Naive B cell (primary cell): ENCODE results near the gene C19orf38. TPM values are rescaled to one million over a fixed set of nuclear protein-coding genes. Genes with fewer than 3 reads are reported as not detected.
"Not testable (repeated sequence)": the region's sequence is repeated elsewhere in the genome, so short reads cannot be mapped to it uniquely, and the experiment has no call there.

Experiments
- ATAC-seq, 2 donors: fragments of 150-1000 bp; cut with Tn5 transposase; 2 replicates each; pipeline ENCODE4 v1.10.0; 2021; ENCODE audit warnings: low read depth in 2 of 2, mild to moderate bottlenecking in 2 of 2, moderate library complexity in 2 of 2
- DNase-seq: peaks from one replicate; pipeline ENCODE4 v3.0.0; 2022
- H3K27ac Mint-ChIP-seq, 6 donors: one replicate each; pipeline ENCODE4 v1.8.0; 2020 to 2022; ENCODE audit warnings: mild to moderate bottlenecking in 6 of 6, mixed read lengths in 6 of 6, moderate library complexity in 5 of 6, inconsistent platforms in 2 of 6
- H3K27me3 Mint-ChIP-seq, 3 donors: one replicate each; pipeline ENCODE4 v1.8.0; 2021 to 2022; ENCODE audit warnings: mixed read lengths in 3 of 3, mild to moderate bottlenecking in 1 of 3
- H3K36me3 Mint-ChIP-seq, 2 donors: one replicate each; pipeline ENCODE4 v1.8.0; 2020 to 2022; ENCODE audit warnings: mixed read lengths in 2 of 2, inconsistent platforms in 1 of 2, mild to moderate bottlenecking in 1 of 2
- H3K4me1 Mint-ChIP-seq, 3 donors: one replicate each; pipeline ENCODE4 v1.8.0; 2020 to 2022; ENCODE audit warnings: mixed read lengths in 3 of 3, inconsistent platforms in 1 of 3, mild to moderate bottlenecking in 1 of 3, moderate library complexity in 1 of 3
- H3K4me3 Mint-ChIP-seq, 8 donors: one replicate each; pipeline ENCODE4 v1.8.0; 2020 to 2022; ENCODE audit warnings: mild to moderate bottlenecking in 8 of 8, mixed read lengths in 8 of 8, moderate library complexity in 8 of 8, inconsistent platforms in 2 of 8
- H3K9me3 Mint-ChIP-seq, 7 donors: one replicate each; pipeline ENCODE4 v1.8.0; 2020 to 2022; ENCODE audit warnings: mixed read lengths in 7 of 7, mild to moderate bottlenecking in 5 of 7, inconsistent platforms in 2 of 7, moderate library complexity in 1 of 7
- polyA plus RNA-seq, 6 donors: library from polyadenylated mRNA; unstranded; fragments of 300-500 nt; fragmentation: Illumina TruSeq; gene quantifications; one replicate each; pipeline ENCODE4 v1.2.3, GENCODE V29; 2021; ENCODE audit warnings: low read depth in 6 of 6

Gene C19orf38
- polyA plus RNA-seq, 6 donors from 2014 or later: 1.5 to 5.3 (median 1.9) TPM

GRCh38 chr19:10864538-10864899, 16.3 kb downstream of the C19orf38 start:
- ATAC-seq: peak; percentile 44 to 56
- no peaks in the 10 kb centered on the region for H3K36me3 Mint-ChIP-seq
- peak overlapping the region in 4 of 6 donors; percentile 1 to 89 (median 44) for H3K27ac Mint-ChIP-seq
- no peaks in the 10 kb centered on the region for H3K27me3 Mint-ChIP-seq
- peak overlapping the region in 6 of 8 donors; percentile 0 to 84 (median 46) for H3K4me3 Mint-ChIP-seq
- H3K9me3 Mint-ChIP-seq: no peaks in the 10 kb centered on the region
- peaks cover 24 to 44% (median 33%) of the 10 kb centered on the region in 3 donors for H3K4me1 Mint-ChIP-seq
- peak; percentile 67 for DNase-seq

DNA sequence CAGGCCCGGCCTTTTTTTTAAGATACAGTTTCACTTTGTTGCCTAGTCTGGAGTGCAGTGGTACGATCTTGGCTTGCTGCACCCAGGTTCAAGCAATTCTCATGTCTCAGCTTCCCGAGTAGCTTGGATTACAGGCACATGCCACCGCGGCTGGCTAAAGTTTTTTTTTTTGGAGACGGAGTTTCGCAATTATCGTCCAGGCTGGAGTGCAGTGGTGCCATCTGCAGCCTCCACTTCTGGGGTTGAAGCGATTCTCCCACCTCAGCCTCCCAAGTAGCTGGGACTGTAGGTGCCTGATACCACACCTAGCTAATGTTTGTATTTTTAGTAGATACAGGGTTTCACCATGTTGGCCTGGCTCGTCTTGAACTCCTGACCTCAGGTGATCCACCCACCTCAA, 18.3 kb downstream of the C19orf38 start:
- H3K27ac Mint-ChIP-seq: peak overlapping the region in 1 of 6 donors; percentile 65
- no peaks in the 10 kb centered on the region for H3K9me3 Mint-ChIP-seq
- no peaks in the 10 kb centered on the region for H3K36me3 Mint-ChIP-seq
- ATAC-seq (no peak), DNase-seq (no peak)
- H3K4me1 Mint-ChIP-seq: peaks cover 32 to 53% (median 45%) of the 10 kb centered on the region in 3 donors
- H3K27me3 Mint-ChIP-seq: no peaks in the 10 kb centered on the region
- H3K4me3 Mint-ChIP-seq: peak overlapping the region in 1 of 8 donors; percentile 19

DNA sequence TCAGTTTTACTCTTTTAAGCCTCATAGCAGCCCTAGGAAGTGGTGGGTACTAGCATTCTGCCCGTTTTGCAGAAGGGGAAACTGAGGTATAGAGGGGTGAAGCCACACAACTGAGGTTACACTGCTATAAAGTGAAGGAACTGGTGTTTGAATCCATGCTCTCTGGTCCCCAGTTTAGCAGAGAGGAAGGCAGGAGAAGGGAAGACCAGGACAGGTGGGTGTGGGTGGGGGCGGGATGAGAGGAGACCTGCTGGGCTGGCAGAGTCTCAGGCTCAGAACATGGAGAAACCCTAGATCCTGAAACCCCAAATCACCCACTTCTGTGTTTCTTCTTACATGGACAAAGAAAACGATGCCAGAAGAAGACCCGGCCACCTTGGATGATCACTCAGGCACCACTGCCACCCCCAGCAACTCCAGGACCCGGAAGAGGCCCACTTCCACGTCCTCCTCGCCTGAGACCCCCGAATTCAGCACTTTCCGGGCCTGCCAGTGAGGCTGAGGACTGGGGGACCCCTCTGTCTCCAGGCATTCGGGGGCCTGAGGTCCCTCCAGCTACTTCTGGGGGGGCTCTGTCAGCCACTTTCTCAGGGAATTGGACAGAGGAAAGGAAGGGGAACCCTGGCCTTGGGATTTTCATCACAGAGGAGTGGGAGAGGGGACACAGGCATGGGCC, 20.8 kb downstream of the C19orf38 start:
- DNase-seq (no peak), ATAC-seq (no peak)
- no peaks in the 10 kb centered on the region for H3K9me3 Mint-ChIP-seq
- no peaks in the 10 kb centered on the region for H3K27me3 Mint-ChIP-seq
- peak overlapping the region in 6 of 8 donors; percentile 3 to 91 (median 76) for H3K4me3 Mint-ChIP-seq
- H3K36me3 Mint-ChIP-seq: no peaks in the 10 kb centered on the region
- peaks cover 38 to 57% (median 51%) of the 10 kb centered on the region in 3 donors for H3K4me1 Mint-ChIP-seq
- H3K27ac Mint-ChIP-seq: peak overlapping the region in 3 of 6 donors; percentile 25 to 91 (median 38)

GRCh38 chr19:10869872-10870311, 21.7 kb downstream of the C19orf38 start:
- peak overlapping the region in 3 of 6 donors; percentile 15 to 81 (median 78) for H3K27ac Mint-ChIP-seq
- not testable (repeated sequence) for ATAC-seq, DNase-seq, H3K36me3 Mint-ChIP-seq, H3K9me3 Mint-ChIP-seq, H3K27me3 Mint-ChIP-seq
- peak overlapping the region; percentile 24 to 92 (median 84) for H3K4me3 Mint-ChIP-seq
- H3K4me1 Mint-ChIP-seq: peaks cover 31 to 50% (median 44%) of the 10 kb centered on the region in 3 donors

GRCh38 chr19:10870501-10870954, 22.3 kb downstream of the C19orf38 start:
- Mint-ChIP-seq H3K27ac (peak overlapping the region; percentile 32 to 95 (median 86)), H3K27me3 (no peaks in the 10 kb centered on the region), H3K9me3 (no peaks in the 10 kb centered on the region), H3K4me1 (peaks cover 31 to 50% (median 44%) of the 10 kb centered on the region in 3 donors), H3K36me3 (no peaks in the 10 kb centered on the region), H3K4me3 (peak overlapping the region; percentile 78 to 92 (median 88))
- ATAC-seq: no peak
- no peak for DNase-seq

DNA sequence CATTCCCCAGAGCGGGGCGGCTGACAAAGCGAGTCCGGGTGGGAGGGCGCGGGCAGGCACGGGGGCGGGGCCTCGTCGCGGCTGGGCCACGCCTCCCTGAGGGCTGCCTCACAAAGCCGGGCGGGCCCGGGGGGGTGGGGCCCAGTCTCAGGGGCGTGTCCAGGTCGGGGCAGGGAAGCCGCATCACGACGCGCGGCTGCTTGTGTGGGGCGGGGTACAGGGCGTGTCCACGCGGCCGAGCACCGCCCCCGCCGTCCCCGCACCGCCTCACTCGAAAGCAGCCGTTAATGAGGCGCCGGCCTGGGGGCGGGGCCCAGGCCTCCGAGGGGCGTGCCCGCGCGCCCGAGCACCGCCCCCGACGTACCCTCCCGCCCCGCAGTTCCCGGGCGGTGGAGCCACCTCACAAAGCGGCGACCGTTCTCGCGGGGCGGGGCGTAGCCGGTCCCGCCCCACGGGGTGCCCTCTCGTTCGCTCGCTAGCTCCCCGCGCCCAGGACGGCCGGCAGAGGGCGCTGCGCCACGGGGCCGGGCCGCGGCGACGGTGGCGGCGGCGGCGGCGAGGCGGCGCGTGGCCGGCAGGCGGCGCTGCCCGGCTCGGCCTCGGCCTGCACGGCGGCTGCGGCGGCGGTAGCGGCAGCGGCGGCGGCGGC, 22.9 kb downstream of the C19orf38 start, which contains the start of gene CARM1:
TSS of gene CARM1 (plus strand) at position 599 of the 649 bp plus-strand sequence. CDS start 150 bp downstream, outside the sequence.
- Mint-ChIP-seq H3K36me3 (no peaks in the 10 kb centered on the region), H3K9me3 (no peaks in the 10 kb centered on the region), H3K27ac (peak within 1 kb of the TSS; percentile 32 to 95 (median 86)), H3K27me3 (no peaks in the 10 kb centered on the region), H3K4me1 (peaks cover 31 to 50% (median 44%) of the 10 kb centered on the region in 3 donors), H3K4me3 (peak within 1 kb of the TSS; percentile 78 to 94 (median 90))
- ATAC-seq: peak; percentile 78 to 81
- peak; percentile 99 for DNase-seq

- ATAC-seq (no peak), DNase-seq (peak; percentile 29)
- Mint-ChIP-seq H3K36me3 (no peaks in the 10 kb centered on the region), H3K4me3 (peak overlapping the region; percentile 72 to 94 (median 83)), H3K27ac (peak overlapping the region in 3 of 6 donors; percentile 58 to 83 (median 75)), H3K9me3 (no peaks in the 10 kb centered on the region), H3K27me3 (no peaks in the 10 kb centered on the region), H3K4me1 (peaks cover 33 to 52% (median 50%) of the 10 kb centered on the region in 3 donors)
Observed at GRCh38 chr19:10871711-10872545, 23.7 kb downstream of the C19orf38 start.

DNA sequence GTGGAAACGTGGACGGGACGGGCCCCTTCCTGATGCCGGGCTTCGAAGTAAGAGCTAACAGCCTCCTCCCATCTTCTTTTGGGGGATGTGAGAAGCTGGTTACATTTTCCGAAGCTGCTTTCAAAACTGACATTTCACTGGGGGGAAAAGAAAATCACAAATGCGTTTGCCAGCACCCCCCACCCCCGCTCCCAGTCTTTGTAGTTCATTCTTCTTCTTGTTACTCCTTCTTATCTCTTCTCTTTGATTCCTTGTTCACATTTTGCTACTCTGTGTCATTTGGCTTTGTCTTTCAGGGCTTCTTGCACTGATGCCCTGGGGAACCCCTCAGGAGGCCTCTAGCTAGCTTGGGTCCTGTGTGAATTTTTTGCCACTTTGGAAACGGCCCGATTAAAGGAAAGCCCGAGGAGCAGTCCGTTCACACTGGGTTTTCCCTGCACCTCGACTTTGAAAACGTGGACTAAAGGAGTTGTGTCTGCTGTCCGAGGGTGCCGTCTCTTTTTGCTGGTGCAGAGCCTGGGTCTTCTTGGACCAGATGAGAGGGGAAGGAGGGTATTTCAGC, 24.4 kb downstream of the C19orf38 start:
- ATAC-seq: no peak
- peak overlapping the region; percentile 72 to 94 (median 83) for H3K4me3 Mint-ChIP-seq
- no peaks in the 10 kb centered on the region for H3K36me3 Mint-ChIP-seq
- H3K27me3 Mint-ChIP-seq: no peaks in the 10 kb centered on the region
- peak overlapping the region in 4 of 6 donors; percentile 31 to 75 (median 61) for H3K27ac Mint-ChIP-seq
- no peaks in the 10 kb centered on the region for H3K9me3 Mint-ChIP-seq
- H3K4me1 Mint-ChIP-seq: peaks cover 35 to 52% (median 43%) of the 10 kb centered on the region in 3 donors
- no peak for DNase-seq

DNA sequence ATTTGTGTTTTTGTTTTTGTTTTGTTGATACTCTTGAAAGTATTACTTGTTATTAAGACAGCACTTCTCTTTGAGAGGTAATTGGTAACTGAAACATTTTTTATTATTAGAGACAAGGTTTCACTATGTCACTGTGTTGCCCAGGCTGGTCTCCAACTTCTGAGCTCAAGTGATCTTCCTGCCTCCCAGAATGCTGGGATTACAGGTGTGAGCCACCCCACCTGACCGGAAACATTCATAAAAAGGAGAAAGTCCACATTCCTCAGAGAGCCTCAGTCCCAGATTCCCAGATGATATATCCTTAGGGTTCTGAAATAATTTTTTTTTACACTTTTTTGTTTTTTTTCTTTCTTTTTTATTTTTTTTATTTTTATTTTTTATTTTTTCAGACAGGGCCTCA, 25.8 kb downstream of the C19orf38 start:
- Mint-ChIP-seq H3K4me1 (peaks cover 29 to 46% (median 43%) of the 10 kb centered on the region in 3 donors), H3K27me3 (no peaks in the 10 kb centered on the region), H3K9me3 (no peaks in the 10 kb centered on the region), H3K27ac (no peak overlapping the region), H3K36me3 (no peaks in the 10 kb centered on the region), H3K4me3 (peak overlapping the region in 4 of 8 donors; percentile 31 to 84 (median 60))
- ATAC-seq: no peak
- no peak for DNase-seq

DNA sequence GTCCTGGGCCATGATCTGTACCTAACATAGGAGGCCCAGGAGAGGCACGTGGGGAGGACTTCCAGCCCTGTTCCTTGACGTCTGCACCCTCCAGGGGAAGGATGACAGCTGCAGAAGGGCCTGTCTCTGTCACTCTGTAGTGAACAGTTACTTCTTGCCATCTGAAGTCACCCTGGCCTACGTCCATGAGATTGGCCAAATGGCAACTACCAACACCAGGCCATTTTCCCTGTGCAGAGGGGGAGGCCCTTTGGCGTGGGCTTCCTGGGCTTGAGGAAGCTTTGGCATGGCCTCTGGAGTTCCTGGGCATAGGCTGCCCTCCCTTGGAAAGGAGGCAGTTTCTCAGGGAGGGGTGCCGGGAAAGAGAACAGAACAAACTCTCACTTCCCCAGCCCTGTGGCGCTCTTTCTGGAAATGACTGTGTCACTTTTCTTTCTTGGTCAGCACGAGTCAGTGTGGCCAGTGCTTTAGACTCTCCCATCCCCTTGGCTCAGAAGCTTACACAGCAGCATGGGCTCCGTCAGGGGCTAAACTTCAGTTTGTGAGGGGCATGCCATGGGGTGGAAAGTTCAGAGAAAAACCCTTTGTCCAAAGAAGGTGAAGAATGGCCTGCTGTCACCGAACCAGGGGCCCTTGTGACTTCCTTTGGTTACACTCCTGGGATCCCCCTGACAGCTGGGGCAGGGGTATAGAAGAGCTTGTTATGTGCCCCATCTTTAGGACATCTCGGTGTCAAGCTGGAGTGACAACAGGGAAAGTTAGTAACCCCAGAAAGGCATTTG, 28.4 kb downstream of the C19orf38 start:
- Mint-ChIP-seq H3K4me1 (peaks cover 28 to 35% (median 35%) of the 10 kb centered on the region in 3 donors), H3K36me3 (no peaks in the 10 kb centered on the region), H3K4me3 (no peak overlapping the region), H3K9me3 (no peaks in the 10 kb centered on the region), H3K27ac (peak overlapping the region in 1 of 6 donors; percentile 51), H3K27me3 (no peaks in the 10 kb centered on the region)
- no peak for DNase-seq
- ATAC-seq: peak in 1 of 2 donors; percentile 39

- not testable (repeated sequence) for DNase-seq, H3K36me3 Mint-ChIP-seq, H3K27me3 Mint-ChIP-seq, H3K9me3 Mint-ChIP-seq, ATAC-seq
- Mint-ChIP-seq H3K4me1 (peaks cover 22 to 31% (median 31%) of the 10 kb centered on the region in 3 donors), H3K27ac (peak overlapping the region in 3 of 6 donors; percentile 56 to 62 (median 60)), H3K4me3 (peak overlapping the region in 1 of 8 donors; percentile 51)
Observed at GRCh38 chr19:10877608-10878007, 29.4 kb downstream of the C19orf38 start.

DNA sequence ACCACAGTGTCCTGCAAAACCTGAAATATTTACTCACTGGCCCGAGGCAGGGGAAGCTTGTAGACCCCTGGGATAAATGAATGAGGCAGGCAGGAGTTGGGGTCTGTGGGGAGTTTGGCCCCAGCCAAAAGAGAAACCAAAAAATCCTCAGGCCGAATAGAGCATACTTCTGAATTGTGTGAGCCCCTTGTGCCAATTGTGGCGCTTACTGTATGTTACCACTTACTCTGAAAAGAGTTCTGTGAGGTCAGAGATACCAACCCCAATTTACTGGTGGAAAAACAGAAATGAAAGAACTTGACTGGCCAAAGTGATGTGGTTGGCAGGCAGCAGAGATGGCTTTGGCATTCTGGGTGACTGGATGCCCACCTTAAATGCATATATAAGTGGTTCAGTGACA, 30.0 kb downstream of the C19orf38 start:
- H3K4me3 Mint-ChIP-seq: peak overlapping the region in 2 of 8 donors; percentile 27 to 34
- no peak for ATAC-seq

More for the DNA sequence above, 30.0 kb downstream of the C19orf38 start:
- H3K4me1 Mint-ChIP-seq: peaks cover 20 to 28% (median 25%) of the 10 kb centered on the region in 3 donors
- peak overlapping the region in 4 of 6 donors; percentile 29 to 60 (median 50) for H3K27ac Mint-ChIP-seq
- no peaks in the 10 kb centered on the region for H3K36me3 Mint-ChIP-seq
- H3K27me3 Mint-ChIP-seq: no peaks in the 10 kb centered on the region
- DNase-seq: no peak
- no peaks in the 10 kb centered on the region for H3K9me3 Mint-ChIP-seq
